Natural killer cell (primary cell): Measurements from ENCODE around the gene LRP1-AS. TPM values are rescaled to one million over a fixed set of nuclear protein-coding genes. Genes with fewer than 3 reads are reported as not detected.

Experiments
- ATAC-seq, 3 donors: fragments of 150-1000 bp in 2 of 3; fragments of 200-7000 bp in 1 of 3; cut with Tn5 transposase; 1 replicate in 1 of 3; 2 replicates in 2 of 3; pipeline ENCODE4 v1.10.0; 2021; ENCODE audit warnings: mild to moderate bottlenecking in 2 of 3, moderate library complexity in 2 of 3
- DNase-seq, 2 donors: peaks; one replicate each; pipeline versions ENCODE4 v3.0.0 to v3.0.0-alpha.2; 2013 to 2021; ENCODE audit warnings: mixed read lengths in 1 of 2
- H3K27ac ChIP-seq: one replicate; pipeline ENCODE4 v1.5.1; 2013; ENCODE audit warnings: mild to moderate bottlenecking, low read length
- H3K27me3 ChIP-seq: one replicate; pipeline ENCODE4 v1.6.1; 2013; ENCODE audit warnings: low read length; ENCODE audit not compliant: control insufficient read depth, insufficient read depth
- H3K36me3 ChIP-seq: one replicate; pipeline ENCODE4 v1.6.1; 2013; ENCODE audit warnings: low read length; ENCODE audit not compliant: control insufficient read depth, insufficient read depth
- H3K4me1 ChIP-seq: one replicate; pipeline ENCODE4 v1.6.1; 2013; ENCODE audit warnings: low read length; ENCODE audit not compliant: control insufficient read depth, insufficient read depth
- H3K4me3 ChIP-seq: one replicate; pipeline ENCODE4 v1.5.1; 2013; ENCODE audit warnings: low read length
- H3K9me3 ChIP-seq: one replicate; pipeline ENCODE4 v1.6.1; 2013; ENCODE audit warnings: low read length; ENCODE audit not compliant: control insufficient read depth, insufficient read depth
- H3K27ac Mint-ChIP-seq, 2 donors: one replicate each; pipeline ENCODE4 v1.8.0; 2022; ENCODE audit warnings: mild to moderate bottlenecking in 2 of 2, mixed read lengths in 2 of 2, moderate library complexity in 1 of 2
- H3K27me3 Mint-ChIP-seq, 2 donors: one replicate each; pipeline ENCODE4 v1.8.0; 2022; ENCODE audit warnings: low read depth in 2 of 2, mixed read lengths in 2 of 2
- H3K36me3 Mint-ChIP-seq: one replicate; pipeline ENCODE4 v1.8.0; 2022; ENCODE audit warnings: mixed read lengths
- H3K4me1 Mint-ChIP-seq, 2 donors: one replicate each; pipeline ENCODE4 v1.8.0; 2022; ENCODE audit warnings: mixed read lengths in 2 of 2
- H3K4me3 Mint-ChIP-seq: one replicate; pipeline ENCODE4 v1.8.0; 2022; ENCODE audit warnings: mild to moderate bottlenecking, moderate library complexity, mixed read lengths
- H3K9me3 Mint-ChIP-seq, 2 donors: one replicate each; pipeline ENCODE4 v1.8.0; 2022; ENCODE audit warnings: mixed read lengths in 2 of 2
- WGBS: methylation state at CpG from one replicate; pipeline ENCODE4 v1.1.7; 2013; ENCODE audit warnings: missing lambda C conversion rate; ENCODE audit not compliant: insufficient coverage; 5-methylcytosine and 5-hydroxymethylcytosine counted together
- intact Hi-C: fragments of 100-400 bp; cut with micrococcal nuclease; formaldehyde crosslinking; loops from one replicate; pipeline ENCODE4 v1.14.2; 2022
- total RNA-seq, 4 donors: library from RNA; stranded (reverse); fragments of 120-200 nt in 1 of 4; gene quantifications; one replicate each; pipeline versions ENCODE4 v1.2.3 to v1.2.4, GENCODE V29; 2013 to 2022
- TF ChIP-seq, protein P1 (sequence below): fragments of 200-600 bp; IDR thresholded peaks from one replicate; pipeline ENCODE4 v1.8.0; 2022; ENCODE audit warnings: antibody characterized with exemption

LRP1-AS gene
- total RNA-seq, 3 donors from 2014 or later (not counting 1 experiment from before 2014, with no cell fraction given): not detected

DNA sequence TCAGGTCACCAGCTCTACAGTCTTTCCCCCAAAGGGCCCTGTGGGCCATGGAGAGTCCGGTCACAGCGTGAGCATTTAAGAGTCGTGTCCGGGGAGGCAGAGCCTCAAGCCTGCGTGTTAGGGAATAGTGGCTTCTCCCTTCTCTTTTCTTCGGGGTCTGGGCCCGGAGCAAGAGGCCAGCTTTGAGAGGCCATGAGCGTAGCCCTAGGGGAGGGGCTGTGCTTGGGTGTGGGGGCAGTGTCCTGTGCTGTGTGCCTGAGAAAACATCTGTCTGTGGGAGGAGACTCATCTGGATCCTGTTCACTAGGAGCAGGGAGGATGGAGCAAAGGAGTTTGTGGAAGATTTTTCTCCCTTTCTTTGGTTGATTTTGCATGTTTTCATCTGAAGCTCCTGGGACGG, 5.3 kb downstream of the LRP1-AS start:
- no peaks in the 10 kb centered on the region for H3K9me3 Mint-ChIP-seq
- WGBS: 94% methylated on average over 9 of the region's 9 CpGs
- H3K27ac Mint-ChIP-seq: no peak overlapping the region
- no peak for DNase-seq
- H3K36me3 ChIP-seq: no peaks in the 10 kb centered on the region
- no peak overlapping the region for H3K4me3 Mint-ChIP-seq
- no peaks in the 10 kb centered on the region for H3K27me3 ChIP-seq
- H3K27me3 Mint-ChIP-seq: peaks cover 0 to 6% of the 10 kb centered on the region in 2 donors
- H3K36me3 Mint-ChIP-seq: no peaks in the 10 kb centered on the region
- H3K27ac ChIP-seq: no peak overlapping the region
- no peaks in the 10 kb centered on the region for H3K9me3 ChIP-seq
- H3K4me1 Mint-ChIP-seq: no peaks in the 10 kb centered on the region
- no peak for ATAC-seq
- H3K4me3 ChIP-seq: no peak overlapping the region
- intact Hi-C loops: no loop called here
- peaks cover 5% of the 10 kb centered on the region for H3K4me1 ChIP-seq
- TF ChIP-seq, protein P1, sequence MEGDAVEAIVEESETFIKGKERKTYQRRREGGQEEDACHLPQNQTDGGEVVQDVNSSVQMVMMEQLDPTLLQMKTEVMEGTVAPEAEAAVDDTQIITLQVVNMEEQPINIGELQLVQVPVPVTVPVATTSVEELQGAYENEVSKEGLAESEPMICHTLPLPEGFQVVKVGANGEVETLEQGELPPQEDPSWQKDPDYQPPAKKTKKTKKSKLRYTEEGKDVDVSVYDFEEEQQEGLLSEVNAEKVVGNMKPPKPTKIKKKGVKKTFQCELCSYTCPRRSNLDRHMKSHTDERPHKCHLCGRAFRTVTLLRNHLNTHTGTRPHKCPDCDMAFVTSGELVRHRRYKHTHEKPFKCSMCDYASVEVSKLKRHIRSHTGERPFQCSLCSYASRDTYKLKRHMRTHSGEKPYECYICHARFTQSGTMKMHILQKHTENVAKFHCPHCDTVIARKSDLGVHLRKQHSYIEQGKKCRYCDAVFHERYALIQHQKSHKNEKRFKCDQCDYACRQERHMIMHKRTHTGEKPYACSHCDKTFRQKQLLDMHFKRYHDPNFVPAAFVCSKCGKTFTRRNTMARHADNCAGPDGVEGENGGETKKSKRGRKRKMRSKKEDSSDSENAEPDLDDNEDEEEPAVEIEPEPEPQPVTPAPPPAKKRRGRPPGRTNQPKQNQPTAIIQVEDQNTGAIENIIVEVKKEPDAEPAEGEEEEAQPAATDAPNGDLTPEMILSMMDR: no peak

DNA sequence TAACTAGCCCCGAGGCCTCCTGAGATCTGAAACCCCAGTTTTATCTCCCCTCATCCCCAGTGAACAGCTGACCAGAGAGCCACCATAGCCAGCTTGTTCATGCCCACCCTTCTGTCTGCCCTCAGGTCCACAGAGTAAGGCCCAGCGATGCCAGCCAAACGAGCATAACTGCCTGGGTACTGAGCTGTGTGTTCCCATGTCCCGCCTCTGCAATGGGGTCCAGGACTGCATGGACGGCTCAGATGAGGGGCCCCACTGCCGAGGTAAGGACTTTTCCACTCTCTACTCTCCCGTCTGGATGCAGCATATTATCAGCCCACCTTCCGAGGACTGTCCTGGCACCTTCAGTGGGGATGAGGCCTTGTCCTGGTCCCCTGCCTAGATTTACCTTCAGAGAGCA, 6.2 kb downstream of the LRP1-AS start:
- Histone ChIP-seq H3K27ac (no peak overlapping the region), H3K4me3 (no peak overlapping the region), H3K4me1 (peaks cover 5% of the 10 kb centered on the region), H3K36me3 (no peaks in the 10 kb centered on the region), H3K27me3 (no peaks in the 10 kb centered on the region), H3K9me3 (no peaks in the 10 kb centered on the region)
- H3K27me3 Mint-ChIP-seq: peaks cover 0 to 6% of the 10 kb centered on the region in 2 donors
- H3K36me3 Mint-ChIP-seq: no peaks in the 10 kb centered on the region
- DNase-seq (no peak), ATAC-seq (no peak)
- H3K27ac Mint-ChIP-seq: no peak overlapping the region
- H3K9me3 Mint-ChIP-seq: no peaks in the 10 kb centered on the region
- 86% methylated on average over 8 of the region's 8 CpGs for WGBS
- TF ChIP-seq, protein P1: no peak
- no peak overlapping the region for H3K4me3 Mint-ChIP-seq
- H3K4me1 Mint-ChIP-seq: no peaks in the 10 kb centered on the region
- intact Hi-C loops: no loop called here

DNA sequence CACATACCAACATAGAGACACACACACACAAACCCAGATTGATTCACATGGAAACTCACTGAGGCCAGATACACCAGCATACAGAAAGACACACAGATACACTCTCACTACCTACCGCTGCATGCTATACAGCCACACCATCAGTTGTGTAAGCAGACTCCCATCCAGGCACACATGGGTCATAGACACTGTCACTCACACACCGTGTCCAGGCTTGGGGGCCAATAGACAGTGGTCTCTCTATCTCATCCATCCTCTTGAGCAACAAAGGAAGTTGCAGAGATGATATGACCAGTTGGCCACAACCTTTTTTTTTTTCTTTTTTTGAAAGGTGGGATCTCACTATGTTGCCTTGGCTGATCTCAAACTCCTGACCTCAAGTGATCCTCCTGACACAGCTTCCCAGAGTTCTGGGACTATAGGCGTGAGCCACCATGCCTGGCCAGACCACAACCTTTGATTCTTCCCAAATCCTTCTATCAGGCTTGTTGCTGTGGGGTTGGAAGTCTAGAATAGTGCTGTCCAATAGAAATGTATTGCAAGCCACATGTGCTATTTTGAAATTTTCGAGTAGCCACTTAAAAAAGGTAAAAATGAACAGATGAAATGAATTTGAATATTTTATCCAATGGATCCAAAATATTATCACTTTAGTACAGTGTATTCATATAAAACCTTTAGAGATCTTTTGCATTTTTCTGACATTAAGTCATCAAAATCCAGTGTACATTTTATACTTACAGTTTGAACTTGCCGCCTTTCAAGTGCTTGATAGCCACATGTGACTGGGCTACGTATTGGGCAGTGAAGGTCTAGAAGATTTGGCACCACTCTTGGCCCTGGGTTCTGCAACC, 7.4 kb downstream of the LRP1-AS start:
- TF ChIP-seq, protein P1: no peak
- H3K27ac ChIP-seq: no peak overlapping the region
- intact Hi-C loops: no loop called here
- Mint-ChIP-seq H3K4me1 (no peaks in the 10 kb centered on the region), H3K9me3 (no peaks in the 10 kb centered on the region), H3K4me3 (no peak overlapping the region), H3K27me3 (peaks cover 0 to 6% of the 10 kb centered on the region in 2 donors), H3K36me3 (no peaks in the 10 kb centered on the region), H3K27ac (no peak overlapping the region)
- H3K9me3 ChIP-seq: no peaks in the 10 kb centered on the region
- no peak overlapping the region for H3K4me3 ChIP-seq
- H3K4me1 ChIP-seq: peaks cover 5% of the 10 kb centered on the region
- 95% methylated on average over 4 of the region's 6 CpGs for WGBS
- no peaks in the 10 kb centered on the region for H3K36me3 ChIP-seq
- H3K27me3 ChIP-seq: no peaks in the 10 kb centered on the region
- peak in 2 of 3 donors; percentile 26 to 83 for ATAC-seq
- no peak for DNase-seq
